Activated T-cell treated with anti-CD3 and anti-CD28 coated beads, Interleukin-2, amount 50 U/mL, for 4 hours (primary cell): ENCODE results near the gene FRK. TPM values are rescaled to one million over a fixed set of nuclear protein-coding genes. Genes with fewer than 3 reads are reported as not detected.

Experiments
- ATAC-seq, 2 donors: fragments of 200-7000 bp; cut with Tn5 transposase; one replicate each; pipeline ENCODE4 v1.10.0; 2021
- DNase-seq: peaks from one replicate; pipeline ENCODE4 v3.0.0-alpha.2; 2020
- H3K27me3 Mint-ChIP-seq: one replicate; pipeline ENCODE4 v1.8.0; 2021; ENCODE audit warnings: low read depth, mixed read lengths
- H3K36me3 Mint-ChIP-seq: one replicate; pipeline ENCODE4 v1.8.0; 2022; ENCODE audit warnings: mixed read lengths; ENCODE audit not compliant: insufficient read depth
- H3K4me1 Mint-ChIP-seq: one replicate; pipeline ENCODE4 v1.8.0; 2021; ENCODE audit warnings: low read depth, mixed read lengths
- H3K4me3 Mint-ChIP-seq: one replicate; pipeline ENCODE4 v1.8.0; 2021; ENCODE audit warnings: mild to moderate bottlenecking, moderate library complexity, mixed read lengths
- H3K9me3 Mint-ChIP-seq: one replicate; pipeline ENCODE4 v1.8.0; 2021; ENCODE audit warnings: mixed read lengths
- total RNA-seq, 3 donors: library from RNA; stranded (reverse); gene quantifications; one replicate each; pipeline ENCODE4 v1.2.1, GENCODE V29; 2021

FRK gene
- total RNA-seq, 3 donors from 2014 or later: 0.03 to 0.05 (median 0.03) TPM

- no peak for ATAC-seq
- H3K27me3 Mint-ChIP-seq: peaks cover 39% of the 10 kb centered on the region
These were observed 44.7 kb downstream of the FRK start for GRCh38 chr6:116015983-116016382.

GRCh38 chr6:116015561-116015960, 45.1 kb downstream of the FRK start:
- no peak overlapping the region for H3K4me3 Mint-ChIP-seq
- H3K4me1 Mint-ChIP-seq: peaks cover 9% of the 10 kb centered on the region
- no peaks in the 10 kb centered on the region for H3K36me3 Mint-ChIP-seq
- no peak for DNase-seq
- H3K9me3 Mint-ChIP-seq: no peaks in the 10 kb centered on the region
- ATAC-seq: no peak
- peaks cover 38% of the 10 kb centered on the region for H3K27me3 Mint-ChIP-seq

More at GRCh38 chr6:116015983-116016382, 44.7 kb downstream of the FRK start:
- no peak overlapping the region for H3K4me3 Mint-ChIP-seq
- no peaks in the 10 kb centered on the region for H3K36me3 Mint-ChIP-seq
- DNase-seq: no peak
- peaks cover 9% of the 10 kb centered on the region for H3K4me1 Mint-ChIP-seq
- no peaks in the 10 kb centered on the region for H3K9me3 Mint-ChIP-seq

GRCh38 chr6:116012951-116013350, 47.7 kb downstream of the FRK start:
- H3K4me3 Mint-ChIP-seq: no peak overlapping the region
- peaks cover 25% of the 10 kb centered on the region for H3K27me3 Mint-ChIP-seq
- ATAC-seq: no peak
- H3K36me3 Mint-ChIP-seq: no peaks in the 10 kb centered on the region
- no peaks in the 10 kb centered on the region for H3K9me3 Mint-ChIP-seq
- DNase-seq: no peak
- H3K4me1 Mint-ChIP-seq: peaks cover 9% of the 10 kb centered on the region

- Mint-ChIP-seq H3K9me3 (no peaks in the 10 kb centered on the region), H3K27me3 (peaks cover 21% of the 10 kb centered on the region), H3K4me1 (peaks cover 9% of the 10 kb centered on the region), H3K36me3 (no peaks in the 10 kb centered on the region), H3K4me3 (no peak overlapping the region)
- DNase-seq (no peak), ATAC-seq (no peak)
These were observed 48.2 kb downstream of the FRK start for GRCh38 chr6:116012471-116012949.

GRCh38 chr6:116011520-116011919, 49.2 kb downstream of the FRK start:
- peaks cover 17% of the 10 kb centered on the region for H3K27me3 Mint-ChIP-seq
- H3K4me1 Mint-ChIP-seq: peaks cover 9% of the 10 kb centered on the region
- H3K4me3 Mint-ChIP-seq: no peak overlapping the region
- ATAC-seq (peak; percentile 95 to 96), DNase-seq (peak; percentile 4)
- H3K36me3 Mint-ChIP-seq: no peaks in the 10 kb centered on the region
- H3K9me3 Mint-ChIP-seq: no peaks in the 10 kb centered on the region

- DNase-seq (peak; percentile 36), ATAC-seq (no peak)
- Mint-ChIP-seq H3K27me3 (peaks cover 17% of the 10 kb centered on the region), H3K4me1 (peaks cover 9% of the 10 kb centered on the region), H3K9me3 (no peaks in the 10 kb centered on the region), H3K36me3 (no peaks in the 10 kb centered on the region), H3K4me3 (no peak overlapping the region)
These were observed 49.8 kb downstream of the FRK start for GRCh38 chr6:116010790-116011401.

- no peak for ATAC-seq
- no peak for DNase-seq
- H3K4me3 Mint-ChIP-seq: no peak overlapping the region
- no peaks in the 10 kb centered on the region for H3K36me3 Mint-ChIP-seq
- H3K27me3 Mint-ChIP-seq: peaks cover 13% of the 10 kb centered on the region
- H3K9me3 Mint-ChIP-seq: no peaks in the 10 kb centered on the region
- peaks cover 9% of the 10 kb centered on the region for H3K4me1 Mint-ChIP-seq
These were observed 50.3 kb downstream of the FRK start for GRCh38 chr6:116010386-116010785.

GRCh38 chr6:116008470-116009243, 52.0 kb downstream of the FRK start:
- DNase-seq (no peak), ATAC-seq (no peak)
- no peak overlapping the region for H3K4me3 Mint-ChIP-seq
- H3K27me3 Mint-ChIP-seq: peaks cover 5% of the 10 kb centered on the region
- no peaks in the 10 kb centered on the region for H3K36me3 Mint-ChIP-seq
- H3K4me1 Mint-ChIP-seq: peaks cover 9% of the 10 kb centered on the region
- no peaks in the 10 kb centered on the region for H3K9me3 Mint-ChIP-seq

- Mint-ChIP-seq H3K9me3 (no peaks in the 10 kb centered on the region), H3K4me3 (no peak overlapping the region), H3K36me3 (no peaks in the 10 kb centered on the region), H3K4me1 (no peaks in the 10 kb centered on the region), H3K27me3 (peaks cover 2% of the 10 kb centered on the region)
- no peak for ATAC-seq
- DNase-seq: no peak
These were observed 55.6 kb downstream of the FRK start for GRCh38 chr6:116004841-116005815.

GRCh38 chr6:116003668-116004067, 57.0 kb downstream of the FRK start:
- ATAC-seq (no peak), DNase-seq (no peak)
- H3K4me3 Mint-ChIP-seq: no peak overlapping the region
- H3K36me3 Mint-ChIP-seq: no peaks in the 10 kb centered on the region
- no peaks in the 10 kb centered on the region for H3K9me3 Mint-ChIP-seq
- no peaks in the 10 kb centered on the region for H3K4me1 Mint-ChIP-seq
- peaks cover 2% of the 10 kb centered on the region for H3K27me3 Mint-ChIP-seq

GRCh38 chr6:116002756-116003155, 57.9 kb downstream of the FRK start:
- DNase-seq: no peak
- H3K4me3 Mint-ChIP-seq: no peak overlapping the region
- no peaks in the 10 kb centered on the region for H3K9me3 Mint-ChIP-seq
- ATAC-seq: no peak
- peaks cover 2% of the 10 kb centered on the region for H3K27me3 Mint-ChIP-seq
- H3K36me3 Mint-ChIP-seq: no peaks in the 10 kb centered on the region
- H3K4me1 Mint-ChIP-seq: no peaks in the 10 kb centered on the region

- Mint-ChIP-seq H3K36me3 (no peaks in the 10 kb centered on the region), H3K9me3 (no peaks in the 10 kb centered on the region), H3K4me1 (no peaks in the 10 kb centered on the region), H3K4me3 (no peak overlapping the region), H3K27me3 (peaks cover 2% of the 10 kb centered on the region)
- DNase-seq (no peak), ATAC-seq (no peak)
These were observed 61.5 kb downstream of the FRK start for GRCh38 chr6:115999235-115999634.

- DNase-seq: no peak
- no peak for ATAC-seq
- no peaks in the 10 kb centered on the region for H3K36me3 Mint-ChIP-seq
- no peak overlapping the region for H3K4me3 Mint-ChIP-seq
- no peaks in the 10 kb centered on the region for H3K9me3 Mint-ChIP-seq
- H3K4me1 Mint-ChIP-seq: no peaks in the 10 kb centered on the region
- H3K27me3 Mint-ChIP-seq: peaks cover 2% of the 10 kb centered on the region
These were observed 62.6 kb downstream of the FRK start for GRCh38 chr6:115997990-115998585.

- H3K9me3 Mint-ChIP-seq: no peaks in the 10 kb centered on the region
- DNase-seq: no peak
- no peaks in the 10 kb centered on the region for H3K4me1 Mint-ChIP-seq
- H3K4me3 Mint-ChIP-seq: no peak overlapping the region
- H3K36me3 Mint-ChIP-seq: no peaks in the 10 kb centered on the region
- H3K27me3 Mint-ChIP-seq: peaks cover 6% of the 10 kb centered on the region
- ATAC-seq: no peak
These were observed 74.7 kb downstream of the FRK start for GRCh38 chr6:115986026-115986425.
